Activated CD4-positive, alpha-beta T cell treated with anti-CD3 and anti-CD28 coated beads, Interleukin-2, Interleukin-4, amounts not matched to agents 100 ng/mL and 50 ng/mL, durations not matched to agents 16 hours and 8 hours (primary cell): ENCODE measurements around the gene SPO11.

Source experiments
- DNase-seq: peaks from one replicate; pipeline ENCODE4 v3.0.0-alpha.2; 2020; ENCODE audit warnings: low spot score

Gene SPO11

DNA sequence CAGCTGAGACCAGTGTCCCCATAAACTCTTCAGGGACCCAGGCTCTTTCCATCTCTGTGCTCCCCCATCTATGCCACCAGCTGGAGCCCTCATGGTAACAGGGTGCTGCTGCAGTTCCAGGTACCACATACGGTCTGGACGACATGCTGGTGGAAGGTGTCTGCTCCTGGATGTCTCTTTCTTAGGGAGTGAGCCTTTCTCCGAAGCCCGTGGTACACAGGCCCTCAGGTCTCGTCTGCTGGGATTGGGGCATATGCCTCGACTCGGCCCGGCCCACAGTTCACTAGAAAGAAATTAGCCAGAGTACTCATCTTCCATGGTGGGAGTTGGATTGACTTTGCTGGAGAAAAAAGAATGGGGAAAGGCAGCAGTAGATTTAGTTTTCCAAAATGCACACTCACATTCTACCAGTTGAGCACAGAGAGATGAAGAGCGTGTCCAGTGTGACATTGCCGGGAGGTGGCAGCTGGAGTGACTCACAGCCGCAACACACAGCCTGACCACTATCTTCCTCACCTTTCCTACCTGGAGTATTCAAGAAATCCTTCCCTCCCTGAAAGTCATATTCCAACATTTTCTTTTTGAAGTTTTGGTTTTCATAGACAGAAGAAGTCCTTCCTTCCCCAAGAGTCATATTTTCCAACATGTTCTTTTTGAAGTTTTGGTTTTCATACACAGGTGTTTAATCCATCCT, 18.6 kb upstream of the SPO11 start:
- DNase-seq: no peak

DNA sequence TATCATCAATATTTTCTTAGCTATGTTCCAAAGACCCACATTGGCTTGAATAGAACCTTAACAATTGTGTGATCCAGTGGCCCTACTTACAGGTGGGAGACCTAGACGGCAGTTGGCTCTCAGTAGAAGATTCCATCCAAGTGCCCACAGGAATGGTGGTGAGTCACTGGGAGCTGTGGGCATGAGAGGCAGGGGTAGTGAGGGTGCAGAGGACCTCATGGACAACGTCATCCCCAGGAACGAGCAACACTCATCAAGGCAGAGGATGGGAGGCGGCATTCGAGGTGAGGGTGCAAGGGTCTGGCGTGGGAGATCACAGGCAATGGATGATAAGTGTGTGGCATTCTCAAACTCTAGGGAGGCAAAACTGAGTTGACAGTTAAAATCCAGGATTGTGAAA, 17.5 kb upstream of the SPO11 start:
- DNase-seq: no peak

DNA sequence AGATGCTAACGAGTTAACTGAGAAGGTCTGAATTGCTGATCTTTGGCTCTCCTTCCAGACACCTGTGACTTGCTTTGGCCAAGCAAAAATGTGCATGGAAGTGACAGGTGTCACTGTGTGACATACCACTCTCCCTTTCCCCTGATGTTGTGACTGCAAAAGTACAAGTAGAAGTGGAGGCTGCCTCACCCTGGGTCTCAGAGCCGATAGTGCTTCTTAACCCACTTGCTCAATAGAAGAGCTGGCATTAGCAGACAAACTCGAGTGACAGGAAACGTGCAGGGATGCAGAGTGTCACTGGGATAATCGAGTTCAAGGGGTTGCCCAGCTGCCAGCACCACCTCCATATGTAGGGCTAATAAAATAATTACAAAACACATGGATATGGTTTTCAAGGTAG, 16.4 kb upstream of the SPO11 start:
- no peak for DNase-seq

DNA sequence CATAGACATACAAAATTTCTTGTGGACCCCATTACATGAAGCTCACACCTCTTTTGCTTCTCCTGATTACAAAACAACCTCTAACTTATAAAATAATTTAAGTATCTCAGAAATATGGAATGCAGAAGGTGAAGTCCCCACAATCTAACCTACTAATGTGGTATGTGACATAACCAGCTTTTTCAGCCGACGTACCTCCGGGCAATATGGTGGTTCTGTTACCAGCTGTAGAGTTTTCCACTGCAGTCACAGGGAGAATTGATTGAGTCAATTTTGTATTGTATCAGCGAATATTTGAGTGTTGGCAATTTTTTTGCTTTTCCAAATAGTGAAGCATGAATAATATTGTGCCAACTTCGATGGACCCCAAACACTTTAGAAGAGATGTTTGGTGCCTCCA, 15.7 kb upstream of the SPO11 start:
- no peak for DNase-seq

DNA sequence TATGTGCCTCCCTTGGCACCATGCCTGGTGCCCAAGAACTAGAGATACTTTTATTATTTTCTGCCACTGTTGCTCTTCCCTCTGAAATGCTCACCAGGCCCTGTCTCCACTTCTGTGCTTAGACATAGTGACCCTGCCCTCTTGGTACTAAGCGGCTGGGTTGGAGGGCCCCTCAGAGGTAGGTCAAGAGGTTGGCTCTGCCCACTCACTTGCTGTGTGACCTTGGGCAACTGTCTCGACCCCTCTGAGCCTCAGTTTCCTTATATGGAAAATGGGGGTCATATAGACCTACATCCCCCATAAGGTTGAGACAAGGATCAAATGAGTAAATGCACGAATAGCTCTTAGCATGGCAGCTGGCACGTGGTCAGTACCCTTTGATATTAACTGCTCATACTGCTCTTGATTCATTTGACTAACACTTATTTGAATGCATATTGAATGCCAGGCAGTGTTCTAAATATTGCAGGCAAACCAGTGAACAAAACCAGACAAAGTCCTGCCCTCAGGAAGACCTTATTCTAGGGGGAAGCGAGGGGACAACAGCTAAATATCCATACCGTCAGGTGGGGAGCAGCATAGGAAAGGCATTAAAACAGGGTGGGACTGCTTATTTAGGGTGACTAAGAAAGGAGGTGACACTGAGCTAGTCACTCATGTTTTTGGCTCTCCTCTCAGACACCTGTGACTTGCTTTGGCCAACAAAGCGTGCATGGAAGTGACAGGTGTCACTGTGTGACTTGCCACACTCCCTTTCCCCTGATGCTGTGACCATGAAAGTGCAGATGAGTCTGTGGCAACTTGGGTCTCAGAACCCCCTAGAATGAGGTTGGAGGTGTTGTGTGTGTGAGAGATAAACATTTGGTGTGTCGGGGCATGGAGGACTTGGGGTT, 14.3 kb upstream of the SPO11 start:
- no peak for DNase-seq

DNA sequence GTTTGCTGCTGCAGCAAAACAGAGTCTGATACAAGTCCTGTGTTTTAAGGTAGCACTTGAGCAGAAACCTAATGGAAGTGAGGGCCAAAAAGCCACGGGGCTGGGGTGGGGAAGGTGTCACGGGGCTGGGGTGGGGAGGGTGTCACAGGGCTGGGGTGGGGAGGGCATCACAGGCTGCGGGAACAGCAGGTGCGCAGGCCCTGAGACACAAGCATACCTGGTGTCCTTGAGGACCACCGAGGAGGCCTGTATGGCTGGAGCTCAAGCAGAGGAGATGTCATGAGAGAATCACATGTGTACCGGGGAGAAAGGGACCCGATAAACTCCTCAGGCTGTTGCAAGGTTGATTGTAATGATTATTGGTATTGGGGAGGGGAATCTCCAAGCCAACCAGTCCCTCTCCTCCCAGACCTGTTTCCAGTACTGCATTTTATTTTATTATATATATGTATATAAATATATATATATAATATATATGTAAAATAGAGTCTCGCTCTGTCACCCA, 13.6 kb upstream of the SPO11 start:
- DNase-seq: no peak

DNA sequence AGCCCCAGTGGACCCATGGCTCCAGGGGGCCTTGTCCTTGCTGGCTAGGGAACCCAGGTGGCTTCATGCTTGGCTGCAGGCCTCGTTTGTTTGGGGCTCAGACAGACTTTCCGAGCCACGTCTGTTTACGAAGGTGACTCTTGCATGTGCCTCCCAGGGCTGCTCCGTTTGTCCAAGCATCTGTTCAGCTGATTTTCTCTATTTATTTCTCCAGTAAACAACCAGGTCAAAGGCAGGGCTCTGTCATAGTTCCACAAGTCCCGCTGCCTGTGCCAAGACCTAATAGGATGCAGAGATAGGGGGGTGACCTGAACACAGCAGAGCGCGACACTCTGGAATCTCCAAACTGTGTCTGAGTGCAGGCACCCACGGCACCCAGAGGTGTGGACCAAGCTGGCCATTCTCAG, 12.8 kb upstream of the SPO11 start:
- DNase-seq: no peak

DNA sequence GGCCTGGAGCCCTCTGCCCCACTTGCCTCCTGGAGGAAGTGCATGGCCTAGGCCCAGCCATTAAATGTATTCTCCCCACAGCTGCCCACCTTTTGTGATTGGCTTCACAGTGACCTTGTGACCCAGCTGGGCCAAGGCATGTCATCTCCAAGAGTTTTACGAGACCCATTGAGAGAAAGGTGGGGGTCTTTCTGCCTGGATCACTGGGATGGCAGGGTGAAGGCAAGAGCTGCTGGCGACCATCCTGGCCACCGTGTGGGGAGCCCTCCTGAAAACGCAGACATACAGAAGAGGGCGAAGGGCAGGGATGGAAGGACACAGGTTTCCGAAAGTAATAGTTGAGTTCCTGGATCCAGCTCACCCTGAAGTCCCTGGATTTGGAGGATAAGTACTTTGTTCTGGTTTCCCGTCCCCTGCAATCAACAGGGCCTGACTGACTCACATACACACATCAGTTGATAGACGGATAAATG, 12.3 kb upstream of the SPO11 start:
- DNase-seq: no peak

DNA sequence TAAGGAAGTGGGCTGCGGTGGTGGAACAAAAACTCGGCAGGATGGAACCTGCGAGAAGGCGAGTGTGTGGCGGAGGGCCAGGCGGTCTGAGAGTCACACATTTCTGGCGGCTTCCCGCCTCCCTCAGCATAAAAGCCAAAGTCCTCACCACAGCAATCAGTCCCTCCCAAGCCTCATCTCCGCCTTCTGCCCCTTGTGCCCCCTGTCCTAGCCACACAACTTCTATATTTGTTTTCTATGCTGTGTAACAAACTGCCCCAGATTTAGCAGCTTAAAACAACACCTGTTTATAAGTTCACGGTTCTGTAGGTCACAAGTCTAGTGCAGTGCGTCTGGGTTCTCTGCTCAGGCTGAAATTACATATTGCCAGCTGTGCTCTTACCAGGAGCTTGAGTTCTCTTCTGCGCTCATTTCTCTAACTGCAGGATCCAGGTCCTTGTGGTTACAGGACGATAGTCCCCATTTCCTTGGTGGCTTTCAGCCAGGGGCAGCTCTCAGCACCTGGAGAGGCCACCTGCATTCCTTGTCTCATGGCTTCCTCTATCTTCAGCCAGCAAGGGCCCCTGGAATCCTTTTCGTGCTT, 11.7 kb upstream of the SPO11 start:
- DNase-seq: no peak

DNA sequence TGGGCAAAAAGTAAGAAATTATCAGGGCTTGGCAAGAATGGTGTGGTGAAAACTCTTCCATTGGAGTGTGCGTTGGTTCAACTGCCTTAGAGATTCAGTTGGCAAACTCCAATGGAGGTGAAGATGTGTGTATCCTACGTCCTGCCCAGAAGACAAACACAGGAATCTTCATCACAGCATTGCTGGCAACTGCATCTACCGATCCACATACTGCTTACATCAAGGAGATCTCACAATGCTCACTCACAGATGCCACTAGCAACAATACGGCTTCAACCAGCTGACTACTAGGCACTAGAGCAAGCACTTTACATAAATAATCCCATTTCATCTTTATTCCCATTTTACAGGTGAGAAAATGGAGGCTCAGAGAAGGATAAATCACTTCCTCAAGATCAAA, 10.0 kb upstream of the SPO11 start:
- DNase-seq: no peak

DNA sequence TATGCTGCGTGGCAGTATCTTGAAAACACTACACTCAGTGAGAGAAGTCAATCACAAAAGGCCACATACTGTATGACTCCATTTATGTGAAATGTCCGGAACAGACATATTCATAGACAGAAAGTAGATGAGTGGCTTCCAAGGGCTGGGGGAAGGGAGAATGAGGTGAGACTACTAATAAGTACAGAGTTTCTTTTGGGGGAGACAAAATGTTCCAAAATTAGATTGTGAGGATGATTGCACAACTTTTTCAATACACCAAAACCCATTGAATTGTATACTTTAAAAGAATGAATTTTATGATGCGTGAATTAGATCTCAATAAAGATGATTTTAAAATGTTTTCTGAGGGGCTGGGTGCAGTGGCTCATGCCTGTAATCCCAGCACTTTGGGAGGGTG, 9.2 kb upstream of the SPO11 start:
- DNase-seq: no peak

DNA sequence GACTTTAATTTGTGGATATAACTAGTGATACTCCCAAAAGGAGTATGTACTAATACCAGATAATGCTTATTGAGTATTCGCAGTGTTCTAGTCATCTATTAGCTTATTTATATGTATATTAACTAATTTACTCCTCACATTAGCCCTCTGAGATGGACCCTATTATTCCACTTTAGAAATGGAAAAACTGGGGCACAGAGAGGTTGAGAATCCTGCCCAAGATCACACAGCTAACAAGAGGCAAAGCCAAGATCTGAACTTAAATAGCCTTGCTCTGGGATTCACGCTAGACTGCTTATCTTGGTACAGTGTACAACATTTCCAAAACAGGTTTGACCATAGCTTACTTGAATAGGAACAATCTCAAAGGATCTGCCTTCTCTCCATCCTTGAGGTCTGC, 8.5 kb upstream of the SPO11 start:
- DNase-seq: no peak

DNA sequence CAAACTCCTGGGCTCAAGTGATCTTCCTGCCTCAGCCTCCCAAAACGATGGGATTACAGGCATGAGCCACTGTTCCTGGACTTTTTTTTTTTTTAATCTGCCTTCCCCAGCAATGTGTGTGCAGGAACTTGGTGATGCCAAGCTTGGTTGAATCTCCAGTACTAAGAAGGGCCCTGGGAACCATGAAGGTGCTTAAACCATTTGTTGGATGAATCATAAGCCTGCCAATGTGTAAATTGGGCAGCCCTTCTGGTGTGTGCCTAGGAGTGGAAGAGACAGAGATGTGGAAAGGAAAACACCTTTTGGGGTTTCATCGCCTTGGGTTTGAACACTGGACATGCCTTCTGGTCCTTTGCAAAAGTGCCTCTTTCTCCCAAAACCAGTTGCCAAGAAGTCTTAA, 7.1 kb upstream of the SPO11 start:
- DNase-seq: no peak

DNA sequence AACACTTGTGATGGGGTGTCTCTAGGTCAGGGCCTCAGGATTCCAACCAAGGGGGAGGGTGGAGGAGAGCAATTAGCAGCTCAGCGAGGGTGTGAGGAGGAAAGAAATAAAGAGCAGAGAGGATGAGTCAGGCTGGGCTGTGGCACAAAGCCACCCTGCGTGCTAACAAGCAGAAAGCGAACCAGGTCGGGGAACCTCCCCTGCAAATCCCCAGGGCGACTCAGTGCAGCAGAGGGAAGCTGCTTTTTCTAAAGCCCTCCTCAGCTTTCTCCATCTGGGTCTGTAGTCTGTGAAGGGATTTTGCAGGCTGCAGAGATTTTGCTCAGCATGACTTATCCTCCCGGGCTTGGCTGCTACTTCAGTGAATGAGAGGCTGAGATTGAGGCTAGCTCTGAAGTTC, 6.6 kb upstream of the SPO11 start:
- no peak for DNase-seq

DNA sequence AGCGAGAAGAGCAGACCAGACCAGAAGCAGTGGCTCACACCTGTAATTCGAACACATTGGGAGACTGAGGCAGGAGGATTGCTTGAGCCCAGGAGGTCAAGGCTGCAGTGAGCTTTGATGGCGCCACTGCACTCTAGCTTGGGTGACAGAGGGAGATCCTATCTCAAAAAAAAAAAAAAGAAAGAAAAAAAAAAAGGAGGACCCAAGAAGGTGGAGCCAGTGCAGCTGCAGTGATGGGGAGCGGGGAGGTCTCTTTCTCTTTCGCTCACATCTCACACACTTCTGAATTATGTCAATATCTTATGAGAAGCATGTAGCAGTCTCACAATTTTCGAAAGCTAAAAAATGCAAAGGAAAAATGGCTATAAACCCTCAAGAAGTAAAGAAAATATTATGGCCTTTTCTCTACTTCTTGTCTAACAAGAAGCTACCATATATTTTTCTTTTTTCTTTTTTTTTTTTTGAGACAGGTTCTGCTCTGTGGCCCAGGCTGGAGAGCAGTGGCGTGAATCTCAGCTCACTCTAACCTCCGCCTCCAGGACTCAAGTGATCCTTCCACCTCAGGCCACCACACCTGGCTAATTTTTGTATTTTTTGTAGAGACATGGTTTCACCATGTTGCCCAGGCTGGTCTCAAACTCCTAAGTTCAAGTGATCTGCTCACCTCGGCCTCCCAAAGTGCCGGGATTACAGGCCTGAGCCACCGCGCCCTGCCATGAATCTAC, 3.8 kb upstream of the SPO11 start:
- DNase-seq: no peak

DNA sequence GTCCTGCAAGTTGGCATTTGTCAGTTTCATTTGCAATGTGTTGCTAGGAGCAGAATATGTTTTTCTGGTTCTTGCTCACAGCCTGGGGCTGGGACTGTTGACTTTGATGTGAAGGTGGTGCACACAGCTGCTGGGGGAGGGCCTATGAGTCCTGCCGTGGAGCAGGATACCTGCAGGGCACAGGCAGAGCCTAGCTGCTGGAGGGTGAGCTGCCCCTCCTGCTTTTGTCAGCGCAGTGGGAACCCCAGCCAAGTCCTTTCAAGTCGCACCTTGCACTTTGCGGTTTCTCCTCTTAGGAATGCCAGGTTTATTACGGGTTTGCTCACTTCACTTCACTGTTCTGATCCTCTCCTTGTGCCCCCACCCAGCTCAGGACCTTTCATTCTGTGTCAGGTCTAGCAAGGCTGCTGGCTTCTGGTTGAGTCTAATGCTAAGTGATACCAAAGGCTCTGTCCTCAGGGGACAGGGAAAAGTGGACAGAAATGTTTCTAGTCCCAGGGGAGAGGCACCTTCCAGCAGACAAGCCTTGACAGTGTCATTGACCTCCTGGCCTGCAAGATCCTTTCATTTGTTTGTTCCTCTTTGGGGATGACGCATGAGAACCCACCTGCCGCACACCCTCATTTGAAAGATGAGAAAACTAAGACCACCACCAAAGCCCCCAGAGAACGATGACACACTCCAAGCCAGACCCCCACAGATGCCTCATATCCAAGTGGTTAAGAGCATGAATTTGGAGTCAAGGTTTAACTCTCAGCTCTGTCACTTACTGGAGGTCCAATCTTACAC, 2.7 kb upstream of the SPO11 start:
- DNase-seq: no peak

DNA sequence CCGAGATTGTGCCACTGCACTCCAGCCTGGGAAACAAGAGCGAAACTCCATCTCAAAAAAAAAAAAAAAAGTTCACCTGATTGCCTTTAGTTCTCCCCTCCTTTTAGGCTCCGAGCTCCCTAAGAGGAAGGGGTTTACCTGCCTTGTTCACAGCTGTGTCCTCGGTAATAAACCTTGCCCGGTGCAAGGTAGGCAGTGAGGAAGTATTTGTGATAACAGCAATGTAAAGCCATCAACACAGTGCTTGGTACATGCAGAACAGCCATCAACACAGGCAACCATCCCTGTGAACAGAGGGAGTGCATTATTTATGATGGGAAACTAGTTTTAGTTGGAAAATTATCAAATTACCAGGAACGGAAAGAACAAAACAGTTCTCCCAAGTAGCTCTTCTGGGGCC, 1.8 kb upstream of the SPO11 start:
- DNase-seq: no peak

DNA sequence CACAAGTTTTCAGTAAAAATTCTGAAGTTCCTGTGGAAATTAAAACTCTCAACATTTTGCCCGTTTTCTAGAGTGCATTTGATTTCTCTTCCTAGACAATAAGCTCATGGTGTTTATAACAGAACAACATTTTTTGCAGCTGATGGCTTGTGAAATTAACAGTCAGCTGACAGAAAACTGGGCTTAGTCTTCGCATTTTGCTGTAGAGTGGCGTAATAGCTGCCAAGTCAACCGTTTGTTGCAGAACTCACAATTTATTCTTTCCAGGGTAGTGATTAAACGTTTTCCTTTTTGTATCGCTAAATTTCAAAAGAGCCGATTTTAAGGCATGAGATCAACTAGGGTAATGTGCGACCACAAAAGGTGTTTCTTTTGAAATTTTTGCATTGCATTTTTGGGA, 1.4 kb downstream of the SPO11 start:
- DNase-seq: no peak

DNA sequence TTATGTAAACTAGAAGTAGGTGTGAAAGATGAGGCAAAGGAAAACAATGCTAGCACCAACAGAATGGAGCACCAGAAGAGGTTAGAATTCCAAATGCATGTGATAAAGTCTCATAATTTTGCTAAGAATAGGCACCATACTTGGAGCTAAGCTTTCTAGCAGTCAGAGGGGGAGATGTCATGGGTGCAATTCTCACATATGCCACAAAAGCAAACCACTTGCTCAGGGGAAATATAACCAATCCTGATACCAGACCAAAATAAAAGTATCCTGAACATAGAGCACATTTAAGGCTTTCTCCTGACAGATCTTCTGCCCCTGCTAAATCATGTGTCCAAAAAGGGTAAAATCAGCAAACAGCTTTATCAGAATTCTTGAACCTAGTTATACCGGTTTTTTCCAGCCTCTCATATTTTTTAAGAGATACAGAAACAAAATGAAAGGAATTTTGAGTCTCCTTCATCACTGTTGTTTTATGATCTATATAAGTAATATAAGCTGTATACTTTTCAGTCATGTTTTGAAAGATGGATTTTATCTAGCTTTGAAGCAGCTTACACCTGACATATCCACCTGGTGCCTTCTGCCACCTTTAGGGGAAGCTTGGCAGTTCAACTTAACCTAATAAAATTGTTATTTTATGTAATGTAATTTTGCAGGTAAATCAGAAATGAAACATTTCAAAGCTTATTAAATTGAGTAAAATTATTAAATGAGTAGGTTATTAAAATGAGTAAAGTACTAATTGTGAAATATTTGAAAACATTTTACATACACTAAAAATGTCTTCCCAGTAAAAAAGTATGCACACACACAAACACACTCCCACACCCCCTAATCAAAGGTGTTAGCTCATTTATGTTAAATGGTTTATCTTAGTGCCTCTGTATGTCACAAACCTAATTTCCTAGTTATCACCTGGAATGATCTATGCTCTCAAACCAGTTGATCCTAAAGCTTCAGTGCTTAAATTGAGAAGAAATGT, 2.8 kb downstream of the SPO11 start:
- no peak for DNase-seq

DNA sequence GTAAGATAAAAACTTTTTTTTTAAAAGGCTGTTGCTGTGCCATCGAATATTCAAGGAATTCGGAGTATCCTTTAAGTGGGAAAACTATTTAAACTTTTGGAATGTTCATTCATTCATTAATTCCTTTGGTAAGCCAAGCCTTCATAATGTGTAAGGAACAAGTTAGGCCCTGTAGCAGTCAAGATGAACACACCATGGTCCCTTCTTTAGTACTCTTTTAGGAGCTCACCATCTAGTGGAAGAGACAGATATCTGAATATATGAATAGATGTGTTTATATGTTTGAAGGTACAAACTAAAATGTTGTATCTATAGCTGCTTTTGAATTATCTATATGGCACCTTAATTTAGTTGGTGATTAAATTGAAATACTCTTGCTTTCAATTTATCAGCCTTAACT, 5.8 kb downstream of the SPO11 start:
- no peak for DNase-seq
